GM18499 (cell line): ENCODE data around the gene SPDYE2.
"Not testable (repeated sequence)": the region's sequence is repeated elsewhere in the genome, so short reads cannot be mapped to it uniquely, and the experiment has no call there.

Source experiments
- ATAC-seq: cut with Tn5 transposase; IDR thresholded peaks from one replicate; pipeline ENCODE4 v1.9.1; 2021; ENCODE audit warnings: moderate number of reproducible peaks; ENCODE audit not compliant: insufficient read depth, unreplicated experiment

The SPDYE2 gene

DNA sequence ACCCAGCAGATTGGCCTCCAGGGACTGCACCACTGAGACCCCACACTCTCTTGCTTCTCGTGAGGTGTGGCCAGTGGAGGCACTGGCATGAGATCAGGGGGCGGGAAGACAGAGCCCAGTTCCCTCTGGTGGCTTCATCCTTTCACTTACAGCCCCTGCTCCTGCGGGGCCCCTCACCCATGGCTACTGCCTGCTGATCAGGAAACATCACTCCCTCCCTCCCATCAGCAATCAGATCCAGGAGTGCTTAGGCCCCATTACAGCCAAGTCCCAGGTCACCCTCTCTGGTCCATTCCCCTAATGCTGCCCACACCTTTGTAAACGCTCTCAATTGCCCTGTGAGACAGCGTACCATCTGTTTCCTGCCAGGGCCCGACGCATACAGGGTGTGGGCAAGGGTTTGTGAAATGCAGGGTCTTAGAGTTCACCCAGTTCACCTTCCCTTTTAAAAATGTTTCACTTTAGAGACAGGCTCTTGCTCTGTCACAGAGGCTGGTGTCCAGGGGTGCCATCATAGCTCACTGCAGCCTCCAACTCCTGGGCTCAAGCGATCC lies 15.9 kb upstream of the SPDYE2 start:
- ATAC-seq = not testable (repeated sequence)

DNA sequence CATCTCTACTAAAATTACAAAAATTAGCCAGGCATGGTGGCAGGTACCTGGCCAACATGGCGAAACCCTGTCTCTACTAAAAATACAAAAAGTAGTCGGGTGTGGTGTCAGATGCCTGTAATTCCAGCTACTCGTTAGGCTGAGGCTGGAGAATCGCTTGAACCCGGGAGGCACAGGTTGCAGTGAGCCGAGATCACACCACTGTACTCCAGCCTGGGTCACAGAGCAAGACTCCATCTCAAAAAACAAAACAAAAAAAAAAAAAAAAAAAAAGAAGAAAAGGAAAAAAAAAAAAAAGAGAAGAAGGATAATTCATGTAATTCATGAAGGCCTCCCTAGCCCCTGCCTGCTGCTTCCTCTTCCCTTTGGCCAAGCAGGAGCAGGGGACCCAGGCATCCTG lies 10.4 kb upstream of the SPDYE2 start:
- not testable (repeated sequence) for ATAC-seq

GRCh38 chr7:102542083-102542482 lies 8.9 kb upstream of the SPDYE2 start:
- ATAC-seq = not testable (repeated sequence)

- ATAC-seq = not testable (repeated sequence)
These were observed 8.3 kb upstream of the SPDYE2 start for GRCh38 chr7:102542771-102543170.

GRCh38 chr7:102543596-102543995 lies 7.4 kb upstream of the SPDYE2 start, which contains the start of gene UPK3BL2:
UPK3BL2 (minus strand) TSS chr7:102543696; CDS start chr7:102543636, 60 bp downstream.
- not testable (repeated sequence) for ATAC-seq

GRCh38 chr7:102544372-102544771 lies 6.7 kb upstream of the SPDYE2 start:
- not testable (repeated sequence) for ATAC-seq

- ATAC-seq = not testable (repeated sequence)
These were observed 5.7 kb upstream of the SPDYE2 start for GRCh38 chr7:102545288-102545687.

DNA sequence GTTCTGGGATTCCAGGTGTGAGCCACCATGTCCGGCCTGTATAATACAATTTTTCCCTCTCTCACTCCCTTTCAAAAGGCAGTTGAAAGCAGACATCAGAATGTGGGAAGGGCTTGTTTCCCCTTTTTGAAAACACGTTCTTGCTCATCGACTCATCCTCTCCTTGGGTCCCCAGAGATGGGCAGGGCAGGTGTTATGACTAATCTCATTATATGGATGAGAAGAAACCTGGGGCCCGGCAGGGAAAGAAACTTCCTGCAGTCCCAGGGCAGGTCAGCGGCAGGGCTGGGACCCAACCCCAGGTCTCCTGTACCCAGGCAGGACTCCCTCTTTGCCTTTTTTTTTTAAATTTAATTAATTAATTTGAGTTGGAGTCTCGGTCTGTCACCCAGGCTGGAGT lies 4.7 kb upstream of the SPDYE2 start:
- ATAC-seq = peak; percentile 62

GRCh38 chr7:102568620-102569019 lies 17.6 kb downstream of the SPDYE2 start:
- ATAC-seq = not testable (repeated sequence)

DNA sequence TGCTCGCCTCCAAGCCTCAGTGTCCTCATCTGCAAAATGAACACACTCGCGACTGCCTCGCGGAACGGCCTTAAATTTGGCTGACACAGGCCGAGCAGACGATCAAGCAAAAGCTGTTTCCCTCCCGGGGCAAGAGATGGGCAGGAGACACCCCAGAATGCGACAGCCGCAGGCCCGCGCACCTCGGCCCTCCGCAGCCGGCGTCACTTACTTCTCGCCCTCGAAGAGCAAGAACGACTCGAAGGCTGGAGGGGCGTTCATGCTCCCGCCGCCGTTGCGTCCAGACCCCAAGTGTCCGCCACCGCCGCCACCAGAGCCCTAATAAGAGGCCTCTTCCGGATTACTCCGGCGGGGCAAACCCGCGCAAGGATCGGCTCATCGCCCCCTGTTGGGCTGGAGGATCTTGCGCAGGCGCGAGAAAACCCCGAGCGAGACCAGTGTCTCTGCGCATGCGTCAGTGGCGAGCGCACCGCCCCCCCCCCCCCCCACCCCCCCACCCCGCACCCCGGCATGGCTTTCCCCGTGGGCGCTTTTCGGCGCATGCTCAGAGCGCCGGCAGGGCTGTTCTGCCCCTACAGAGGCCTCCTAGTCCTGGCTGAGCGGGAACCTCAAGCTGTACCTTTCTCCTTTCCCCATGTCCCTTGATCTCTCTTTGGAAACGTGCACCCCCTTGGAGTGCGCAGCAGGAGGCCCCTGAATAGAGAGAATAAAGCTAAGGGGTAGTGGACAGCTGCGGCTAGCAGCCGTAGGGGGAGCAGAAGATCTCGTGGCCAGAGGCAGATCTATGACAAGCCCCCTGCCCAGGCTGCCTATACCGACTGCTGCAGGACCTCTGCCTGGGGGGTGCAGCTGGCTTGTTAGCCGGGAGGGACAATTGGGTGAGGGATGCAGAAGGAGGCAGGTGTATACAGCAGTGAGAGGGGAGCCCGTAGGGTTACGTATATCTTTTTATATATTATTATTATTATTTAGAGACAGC lies 21.5 kb downstream of the SPDYE2 start, which contains the start of gene POLR2J3:
Gene POLR2J3, minus strand, starts transcription at position 323 of the 979 bp plus-strand sequence. Its CDS starts 62 bp downstream, at position 261.
- peak; percentile 83 for ATAC-seq

DNA sequence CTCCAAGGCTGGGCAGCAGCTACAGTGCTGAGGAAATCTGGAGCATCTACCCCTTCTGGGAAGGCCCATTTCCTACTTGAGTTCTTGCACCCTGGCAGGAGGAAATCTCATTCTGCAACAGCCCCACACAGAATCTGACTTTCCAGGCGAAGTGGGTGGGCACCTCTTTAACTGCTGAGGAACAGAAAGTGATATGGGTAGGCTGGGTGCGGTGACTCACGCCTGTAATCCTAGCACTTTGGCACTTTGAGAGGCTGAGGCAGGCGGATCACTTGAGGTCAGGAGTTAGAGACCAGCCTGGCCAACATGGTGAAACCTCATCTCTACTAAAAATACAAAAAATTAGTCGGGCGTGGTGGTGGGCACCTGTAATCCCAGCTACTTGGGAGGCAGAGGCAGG lies 23.6 kb downstream of the SPDYE2 start:
- ATAC-seq = not testable (repeated sequence)

DNA sequence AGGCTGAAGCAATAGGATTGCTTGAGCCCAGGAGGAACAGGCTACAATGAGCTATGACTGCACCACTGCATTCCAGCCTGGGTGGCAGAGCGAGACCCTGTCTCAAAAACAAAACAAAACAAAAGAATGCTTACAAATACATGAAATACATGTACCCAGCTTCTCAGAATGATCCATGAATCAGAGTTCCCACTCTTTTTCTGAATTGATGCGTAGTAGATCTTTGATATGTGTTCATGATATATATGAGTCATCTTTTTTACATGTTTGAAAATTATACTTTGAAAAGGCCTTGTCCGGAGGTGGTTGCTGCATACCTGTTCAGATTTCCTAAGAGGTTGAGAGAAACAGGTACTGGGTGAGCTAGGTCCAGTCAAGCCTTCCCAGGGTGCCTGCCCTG lies 25.3 kb downstream of the SPDYE2 start:
- ATAC-seq = not testable (repeated sequence)

- ATAC-seq = not testable (repeated sequence)
These were observed 26.6 kb downstream of the SPDYE2 start for GRCh38 chr7:102577315-102578240.

GRCh38 chr7:102578486-102578885 lies 27.5 kb downstream of the SPDYE2 start:
- not testable (repeated sequence) for ATAC-seq

GRCh38 chr7:102581722-102582121 lies 30.7 kb downstream of the SPDYE2 start:
- ATAC-seq = not testable (repeated sequence)

DNA sequence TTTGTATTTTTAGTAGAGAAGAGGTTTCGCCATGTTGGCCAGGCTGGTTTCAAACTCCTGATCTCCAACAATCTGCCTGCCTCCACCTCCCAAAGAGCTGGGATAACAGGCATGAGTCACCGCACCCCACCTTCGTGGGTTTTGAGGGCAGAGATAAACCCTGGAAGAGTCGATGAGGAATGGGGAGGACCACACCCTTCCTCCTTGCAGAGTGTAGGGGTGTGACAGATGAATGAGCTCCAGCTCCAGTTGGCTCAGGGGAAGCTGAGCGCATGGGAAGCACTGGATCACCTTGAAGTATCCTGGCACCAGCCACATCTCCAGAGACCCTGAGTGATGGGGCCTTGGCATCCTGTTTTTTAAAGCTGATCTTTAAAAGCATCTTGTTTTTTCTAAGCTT lies 32.5 kb downstream of the SPDYE2 start:
- ATAC-seq = not testable (repeated sequence)

DNA sequence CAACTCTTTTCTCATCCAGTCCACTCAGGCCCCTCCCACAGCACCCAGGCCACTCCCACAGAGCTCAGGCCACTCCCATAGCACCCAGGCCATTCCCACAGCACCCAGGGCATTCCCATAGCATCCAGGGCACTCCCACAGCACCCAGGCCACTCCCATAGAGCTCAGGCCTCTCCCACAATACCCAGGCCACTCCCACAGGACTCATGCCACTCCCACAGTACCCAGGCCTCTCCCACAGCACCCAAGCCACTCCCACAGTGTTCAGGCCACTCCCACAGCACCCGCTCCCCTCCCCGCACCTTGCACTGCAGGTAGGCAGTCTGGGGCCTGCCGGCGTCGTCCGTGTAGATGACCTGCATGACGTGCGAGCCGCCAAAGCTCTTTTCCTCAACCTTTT lies 38.8 kb downstream of the SPDYE2 start:
- ATAC-seq = peak; percentile 39

DNA sequence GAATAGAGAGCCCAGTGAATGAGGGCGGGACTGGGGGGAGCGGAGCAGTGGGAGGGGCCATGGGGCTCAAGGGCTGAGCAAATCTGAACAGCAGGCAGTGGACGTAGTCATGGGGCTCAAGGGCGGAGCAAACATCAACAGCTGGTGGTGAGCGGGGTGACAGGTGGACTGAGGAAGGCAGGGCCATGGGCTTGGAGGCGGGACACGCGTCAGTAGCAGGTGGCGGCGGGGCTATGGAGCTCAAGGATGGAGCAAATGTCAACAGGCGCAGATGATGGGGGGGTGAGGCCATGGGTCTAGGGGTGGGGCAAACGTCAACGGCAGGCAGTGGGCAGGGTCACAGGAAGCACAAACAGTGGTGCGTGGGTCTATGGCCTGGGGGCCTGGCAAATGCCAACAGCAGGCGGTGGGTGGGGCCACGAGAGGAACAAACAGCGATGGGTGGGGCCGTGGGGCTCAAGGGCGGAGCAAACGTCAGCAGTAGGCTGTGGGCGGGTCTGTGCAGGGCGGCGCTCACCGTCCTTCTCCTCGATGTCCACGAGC lies 41.5 kb downstream of the SPDYE2 start:
- ATAC-seq = not testable (repeated sequence)

GRCh38 chr7:102593637-102594334 lies 42.8 kb downstream of the SPDYE2 start:
- not testable (repeated sequence) for ATAC-seq
